Measurements from ENCODE around the gene IQCC.

Gene IQCC

GRCh38 chr1:32194984-32195383, 10.5 kb upstream of the IQCC start:
- Histone ChIP-seq H3K4me3 (ENCODE audit: low read depth in 1 of 5, low read length in 5 of 5) (no peak overlapping the region), H3K27me3 (ENCODE audit: control insufficient read depth in 5 of 5, insufficient read depth in 4 of 5, low read length in 5 of 5) (no peaks in the 10 kb centered on the region), H3K9ac (ENCODE audit: low read length in 5 of 5) (peak overlapping the region in 1 of 5 donors; percentile 4), H3K27ac (ENCODE audit: low read depth, low read length) (no peak overlapping the region), H3K4me1 (ENCODE audit: control insufficient read depth in 5 of 5, insufficient read depth in 5 of 5, low read length in 5 of 5) (peaks cover 0 to 12% (median 6%) of the 10 kb centered on the region in 5 donors), H3K36me3 (ENCODE audit: control insufficient read depth in 5 of 5, insufficient read depth in 5 of 5, low read length in 5 of 5) (peaks cover 16 to 87% (median 79%) of the 10 kb centered on the region in 5 donors), H3K9me3 (ENCODE audit: control insufficient read depth in 5 of 5, low read length in 5 of 5) (no peaks in the 10 kb centered on the region)

GRCh38 chr1:32195531-32195930, 9.9 kb upstream of the IQCC start:
- Histone ChIP-seq H3K9ac (ENCODE audit: low read length in 5 of 5) (no peak overlapping the region), H3K27me3 (ENCODE audit: control insufficient read depth in 5 of 5, insufficient read depth in 4 of 5, low read length in 5 of 5) (no peaks in the 10 kb centered on the region), H3K4me3 (ENCODE audit: low read depth in 1 of 5, low read length in 5 of 5) (no peak overlapping the region), H3K27ac (ENCODE audit: low read depth, low read length) (no peak overlapping the region), H3K36me3 (ENCODE audit: control insufficient read depth in 5 of 5, insufficient read depth in 5 of 5, low read length in 5 of 5) (peaks cover 14 to 82% (median 74%) of the 10 kb centered on the region in 5 donors), H3K9me3 (ENCODE audit: control insufficient read depth in 5 of 5, low read length in 5 of 5) (no peaks in the 10 kb centered on the region), H3K4me1 (ENCODE audit: control insufficient read depth in 5 of 5, insufficient read depth in 5 of 5, low read length in 5 of 5) (peaks cover 0 to 18% (median 12%) of the 10 kb centered on the region in 5 donors)

DNA sequence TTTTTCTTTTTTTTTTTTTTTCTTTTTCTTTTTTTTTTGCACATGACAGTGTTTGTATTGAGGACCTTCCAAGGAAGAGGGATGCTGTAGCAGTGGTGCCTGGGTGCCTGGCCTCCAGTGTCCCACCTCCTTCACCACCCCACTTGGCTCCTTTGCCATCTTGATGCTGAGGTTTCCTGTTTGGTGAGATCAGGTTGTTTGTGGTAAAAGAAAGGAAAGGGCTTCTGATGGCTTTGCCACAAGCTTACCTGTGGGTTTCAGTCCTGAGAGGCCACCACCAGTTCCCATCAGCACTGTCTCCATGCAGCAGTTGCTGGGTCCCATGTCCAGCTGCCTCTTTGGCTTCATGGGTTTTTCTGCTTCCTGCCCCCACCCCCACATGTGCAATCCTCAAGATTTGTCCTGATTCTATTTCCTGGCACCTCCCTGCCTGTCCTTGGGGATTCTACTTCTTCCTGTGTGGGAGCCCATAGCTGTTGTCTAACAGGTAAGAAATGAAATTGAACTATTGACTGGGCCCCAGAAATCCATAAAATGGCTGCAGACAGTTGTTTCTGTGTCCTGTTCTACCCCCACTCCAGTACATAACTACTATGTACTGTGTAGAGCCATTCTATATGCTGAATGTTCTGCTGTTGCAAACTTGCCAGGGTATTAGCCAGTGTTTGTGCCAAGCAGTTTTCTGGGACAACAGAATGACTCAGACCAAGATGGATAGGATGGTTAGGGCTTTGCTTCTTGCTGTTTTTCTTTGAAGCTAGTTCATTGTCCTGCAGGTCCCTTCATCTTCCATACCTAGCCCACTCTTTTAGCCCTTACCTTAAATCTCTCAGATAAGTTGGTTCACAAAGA, 9.3 kb upstream of the IQCC start:
- H3K27ac ChIP-seq (ENCODE audit: low read depth, low read length): no peak overlapping the region
- no peak overlapping the region for H3K4me3 ChIP-seq (ENCODE audit: low read depth in 1 of 5, low read length in 5 of 5)
- peaks cover 0 to 23% (median 18%) of the 10 kb centered on the region in 5 donors for H3K4me1 ChIP-seq (ENCODE audit: control insufficient read depth in 5 of 5, insufficient read depth in 5 of 5, low read length in 5 of 5)
- H3K9me3 ChIP-seq (ENCODE audit: control insufficient read depth in 5 of 5, low read length in 5 of 5): no peaks in the 10 kb centered on the region
- no peak overlapping the region for H3K9ac ChIP-seq (ENCODE audit: low read length in 5 of 5)
- H3K27me3 ChIP-seq (ENCODE audit: control insufficient read depth in 5 of 5, insufficient read depth in 4 of 5, low read length in 5 of 5): no peaks in the 10 kb centered on the region
- H3K36me3 ChIP-seq (ENCODE audit: control insufficient read depth in 5 of 5, insufficient read depth in 5 of 5, low read length in 5 of 5): peaks cover 14 to 75% (median 69%) of the 10 kb centered on the region in 5 donors

GRCh38 chr1:32197074-32197473, 8.4 kb upstream of the IQCC start:
- H3K27me3 ChIP-seq (ENCODE audit: control insufficient read depth in 5 of 5, insufficient read depth in 4 of 5, low read length in 5 of 5): peaks cover 0 to 2% (median 0%) of the 10 kb centered on the region in 5 donors
- H3K4me1 ChIP-seq (ENCODE audit: control insufficient read depth in 5 of 5, insufficient read depth in 5 of 5, low read length in 5 of 5): peaks cover 0 to 32% (median 27%) of the 10 kb centered on the region in 5 donors
- H3K9me3 ChIP-seq (ENCODE audit: control insufficient read depth in 5 of 5, low read length in 5 of 5): no peaks in the 10 kb centered on the region
- H3K36me3 ChIP-seq (ENCODE audit: control insufficient read depth in 5 of 5, insufficient read depth in 5 of 5, low read length in 5 of 5): peaks cover 11 to 66% (median 60%) of the 10 kb centered on the region in 5 donors
- no peak overlapping the region for H3K27ac ChIP-seq (ENCODE audit: low read depth, low read length)
- no peak overlapping the region for H3K4me3 ChIP-seq (ENCODE audit: low read depth in 1 of 5, low read length in 5 of 5)
- H3K9ac ChIP-seq (ENCODE audit: low read length in 5 of 5): no peak overlapping the region

DNA sequence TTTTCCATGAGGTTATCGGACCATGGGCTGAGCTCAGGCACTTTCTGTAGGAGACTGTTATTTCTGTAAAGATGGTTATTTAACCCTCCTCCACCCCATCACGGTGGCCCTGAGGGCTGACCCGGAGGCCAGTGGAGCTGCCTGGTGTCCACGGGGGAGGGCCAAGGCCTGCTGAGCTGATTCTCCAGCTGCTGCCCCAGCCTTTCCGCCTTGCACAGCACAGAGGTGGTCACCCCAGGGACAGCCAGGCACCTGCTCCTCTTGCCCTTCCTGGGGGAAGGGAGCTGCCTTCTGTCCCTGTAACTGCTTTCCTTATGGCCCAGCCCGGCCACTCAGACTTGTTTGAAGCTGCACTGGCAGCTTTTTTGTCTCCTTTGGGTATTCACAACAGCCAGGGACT, 7.6 kb upstream of the IQCC start:
- Histone ChIP-seq H3K9ac (ENCODE audit: low read length in 5 of 5) (no peak overlapping the region), H3K27ac (ENCODE audit: low read depth, low read length) (no peak overlapping the region), H3K36me3 (ENCODE audit: control insufficient read depth in 5 of 5, insufficient read depth in 5 of 5, low read length in 5 of 5) (peaks cover 10 to 58% (median 52%) of the 10 kb centered on the region in 5 donors), H3K4me1 (ENCODE audit: control insufficient read depth in 5 of 5, insufficient read depth in 5 of 5, low read length in 5 of 5) (peaks cover 0 to 33% (median 27%) of the 10 kb centered on the region in 5 donors), H3K27me3 (ENCODE audit: control insufficient read depth in 5 of 5, insufficient read depth in 4 of 5, low read length in 5 of 5) (peaks cover 0 to 2% (median 0%) of the 10 kb centered on the region in 5 donors), H3K4me3 (ENCODE audit: low read depth in 1 of 5, low read length in 5 of 5) (no peak overlapping the region), H3K9me3 (ENCODE audit: control insufficient read depth in 5 of 5, low read length in 5 of 5) (no peaks in the 10 kb centered on the region)

DNA sequence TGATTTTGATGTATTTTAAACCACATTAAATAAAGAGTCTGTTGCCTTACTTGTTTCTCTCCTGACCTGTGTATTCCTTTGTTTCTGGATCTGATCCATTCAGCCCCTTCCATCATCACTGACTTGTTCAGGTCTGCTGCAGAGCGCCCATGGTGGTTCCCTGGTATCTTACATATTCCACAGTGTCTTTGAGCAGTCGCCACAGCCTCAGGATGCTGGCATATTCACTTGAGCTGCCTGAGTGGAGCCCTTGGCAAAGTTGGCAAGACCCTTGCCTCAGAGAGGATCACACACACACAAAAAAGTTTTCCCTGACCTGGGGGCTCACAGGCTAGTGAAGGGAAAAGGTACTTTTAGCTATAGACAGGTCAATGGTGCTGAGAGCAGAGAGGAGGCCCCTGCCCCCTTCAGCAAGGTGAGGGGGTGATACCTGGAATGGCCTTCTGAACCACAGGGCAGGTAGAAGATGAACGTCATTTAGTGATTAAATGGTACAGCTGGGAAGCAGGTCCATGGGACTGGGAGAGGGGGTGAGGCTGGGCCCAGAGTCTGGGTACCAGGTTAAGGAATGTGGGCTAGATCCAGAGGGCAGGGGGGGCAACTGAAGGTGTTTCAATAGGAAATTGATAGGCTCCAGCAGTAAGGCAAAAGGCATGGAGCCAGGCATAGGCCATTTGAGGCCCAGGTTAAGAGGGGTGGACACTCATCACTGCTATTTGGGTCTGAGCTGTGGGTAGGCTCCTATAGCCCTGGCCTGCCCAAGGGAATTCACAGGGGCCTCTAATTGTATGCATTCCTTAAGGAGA, 7.0 kb upstream of the IQCC start:
- Histone ChIP-seq H3K4me1 (ENCODE audit: control insufficient read depth in 5 of 5, insufficient read depth in 5 of 5, low read length in 5 of 5) (peaks cover 0 to 33% (median 27%) of the 10 kb centered on the region in 5 donors), H3K27ac (ENCODE audit: low read depth, low read length) (no peak overlapping the region), H3K36me3 (ENCODE audit: control insufficient read depth in 5 of 5, insufficient read depth in 5 of 5, low read length in 5 of 5) (peaks cover 8 to 52% (median 46%) of the 10 kb centered on the region in 5 donors), H3K9me3 (ENCODE audit: control insufficient read depth in 5 of 5, low read length in 5 of 5) (no peaks in the 10 kb centered on the region), H3K9ac (ENCODE audit: low read length in 5 of 5) (no peak overlapping the region), H3K4me3 (ENCODE audit: low read depth in 1 of 5, low read length in 5 of 5) (no peak overlapping the region), H3K27me3 (ENCODE audit: control insufficient read depth in 5 of 5, insufficient read depth in 4 of 5, low read length in 5 of 5) (peaks cover 0 to 2% (median 0%) of the 10 kb centered on the region in 5 donors)

DNA sequence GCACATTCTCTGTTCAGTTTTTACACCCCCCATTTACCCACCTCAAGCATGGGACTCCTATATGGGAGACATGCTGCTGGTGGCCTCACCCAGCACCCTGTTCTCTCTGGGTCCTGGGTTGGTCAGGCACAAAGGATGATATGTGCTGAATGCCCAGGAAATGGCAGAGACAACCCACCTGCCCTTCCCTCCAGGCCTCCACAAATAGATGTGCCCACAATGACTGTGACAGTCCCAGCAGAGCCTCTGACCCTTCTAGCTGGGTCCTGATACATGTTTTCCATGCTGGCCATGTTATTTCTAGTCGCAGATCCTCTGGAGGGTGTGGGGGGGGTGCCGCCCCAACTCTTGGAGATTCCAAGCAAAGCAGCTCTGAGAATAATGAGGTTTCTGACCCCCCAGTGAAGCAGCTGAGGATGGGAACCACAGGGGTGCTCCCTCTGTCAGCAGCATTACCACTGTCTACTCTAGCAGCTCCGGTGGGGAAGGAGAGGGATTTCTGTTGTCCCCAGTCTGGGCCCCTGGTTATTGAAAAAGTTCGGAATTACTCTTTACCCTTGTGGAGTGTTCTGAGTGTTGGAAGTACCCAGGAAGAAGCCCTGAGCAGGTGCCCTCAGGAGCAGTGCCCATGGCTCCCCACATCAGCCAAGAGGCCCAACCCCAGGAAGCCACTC, 6.3 kb upstream of the IQCC start:
- H3K4me1 ChIP-seq (ENCODE audit: control insufficient read depth in 5 of 5, insufficient read depth in 5 of 5, low read length in 5 of 5): peaks cover 0 to 33% (median 27%) of the 10 kb centered on the region in 5 donors
- no peaks in the 10 kb centered on the region for H3K9me3 ChIP-seq (ENCODE audit: control insufficient read depth in 5 of 5, low read length in 5 of 5)
- peaks cover 0 to 2% (median 0%) of the 10 kb centered on the region in 5 donors for H3K27me3 ChIP-seq (ENCODE audit: control insufficient read depth in 5 of 5, insufficient read depth in 4 of 5, low read length in 5 of 5)
- no peak overlapping the region for H3K4me3 ChIP-seq (ENCODE audit: low read depth in 1 of 5, low read length in 5 of 5)
- no peak overlapping the region for H3K9ac ChIP-seq (ENCODE audit: low read length in 5 of 5)
- H3K27ac ChIP-seq (ENCODE audit: low read depth, low read length): no peak overlapping the region
- peaks cover 8 to 45% (median 40%) of the 10 kb centered on the region in 5 donors for H3K36me3 ChIP-seq (ENCODE audit: control insufficient read depth in 5 of 5, insufficient read depth in 5 of 5, low read length in 5 of 5)

DNA sequence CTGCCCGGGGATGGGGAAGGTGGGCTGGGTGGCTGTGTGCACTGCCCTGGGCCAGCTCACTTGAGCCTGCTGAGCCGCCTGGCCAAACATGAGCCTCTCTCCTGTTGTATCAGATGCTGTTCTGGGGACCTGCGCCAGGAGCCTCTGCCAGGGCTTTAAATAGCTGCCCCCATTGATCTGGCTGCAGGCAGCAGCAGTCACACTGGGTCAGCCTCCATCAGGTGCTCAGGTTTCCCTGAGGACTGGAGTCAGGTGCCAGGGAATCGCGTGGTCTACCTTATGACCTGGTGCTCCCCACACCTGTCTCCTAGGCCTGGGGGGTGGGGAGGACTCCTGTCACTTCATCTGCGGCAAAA, 5.8 kb upstream of the IQCC start:
- Histone ChIP-seq H3K27me3 (ENCODE audit: control insufficient read depth in 5 of 5, insufficient read depth in 4 of 5, low read length in 5 of 5) (peaks cover 0 to 2% (median 0%) of the 10 kb centered on the region in 5 donors), H3K27ac (ENCODE audit: low read depth, low read length) (no peak overlapping the region), H3K9me3 (ENCODE audit: control insufficient read depth in 5 of 5, low read length in 5 of 5) (no peaks in the 10 kb centered on the region), H3K4me3 (ENCODE audit: low read depth in 1 of 5, low read length in 5 of 5) (peak overlapping the region in 4 of 5 donors; percentile 67 to 83 (median 79)), H3K36me3 (ENCODE audit: control insufficient read depth in 5 of 5, insufficient read depth in 5 of 5, low read length in 5 of 5) (peaks cover 8 to 40% (median 35%) of the 10 kb centered on the region in 5 donors), H3K9ac (ENCODE audit: low read length in 5 of 5) (peak overlapping the region in 1 of 5 donors; percentile 54), H3K4me1 (ENCODE audit: control insufficient read depth in 5 of 5, insufficient read depth in 5 of 5, low read length in 5 of 5) (peaks cover 0 to 35% (median 29%) of the 10 kb centered on the region in 5 donors)

DNA sequence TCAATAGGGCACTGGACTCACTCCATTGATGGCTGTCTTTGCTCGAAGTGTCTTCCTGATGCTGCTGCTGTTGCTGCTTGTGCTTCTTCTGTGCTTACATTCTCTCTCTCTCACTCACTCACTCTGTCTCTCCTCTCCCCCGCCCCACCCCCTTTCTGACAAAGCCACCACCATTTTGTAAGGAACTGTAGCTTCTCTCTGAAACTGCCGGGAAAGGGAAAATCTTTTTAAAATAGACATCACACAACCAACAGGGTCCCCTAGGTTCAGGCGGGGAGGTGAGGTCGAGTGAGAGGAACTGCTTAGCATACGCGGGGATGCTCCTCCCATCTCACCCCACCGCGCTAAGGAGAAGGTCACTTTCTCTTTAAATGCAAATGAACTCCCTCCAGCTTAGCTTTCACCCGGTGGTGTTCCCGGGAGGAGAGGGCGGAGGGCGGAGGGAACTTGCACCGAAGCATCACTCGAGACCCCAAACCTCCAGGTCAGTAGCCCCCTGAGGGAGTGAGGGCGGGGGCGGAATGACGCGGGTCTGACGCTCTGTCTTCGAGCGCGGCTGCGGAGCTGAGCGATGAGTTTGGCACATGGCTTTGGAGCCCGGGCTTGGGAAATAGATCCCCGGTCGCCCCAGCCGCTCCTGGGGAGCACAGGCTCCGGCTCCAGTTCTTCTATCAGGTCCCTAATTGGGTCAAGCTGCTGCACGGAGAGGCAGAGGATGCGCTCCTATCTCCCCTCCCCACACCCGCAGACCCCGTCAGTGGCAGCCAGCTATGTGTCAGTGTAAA, 5.1 kb upstream of the IQCC start, which contains the start of gene CCDC28B:
TSS of gene CCDC28B (plus strand) at position 370 of the 785 bp plus-strand sequence. CDS start 1,341 bp downstream, outside the sequence.
- no peaks in the 10 kb centered on the region for H3K9me3 ChIP-seq (ENCODE audit: control insufficient read depth in 5 of 5, low read length in 5 of 5)
- peaks cover 0 to 41% (median 36%) of the 10 kb centered on the region in 5 donors for H3K4me1 ChIP-seq (ENCODE audit: control insufficient read depth in 5 of 5, insufficient read depth in 5 of 5, low read length in 5 of 5)
- peak within 1 kb of the TSS; percentile 67 to 83 (median 77) for H3K4me3 ChIP-seq (ENCODE audit: low read depth in 1 of 5, low read length in 5 of 5)
- H3K36me3 ChIP-seq (ENCODE audit: control insufficient read depth in 5 of 5, insufficient read depth in 5 of 5, low read length in 5 of 5): peaks cover 5 to 33% (median 28%) of the 10 kb centered on the region in 5 donors
- peak within 1 kb of the TSS in 3 of 5 donors; percentile 64 to 68 (median 67) for H3K9ac ChIP-seq (ENCODE audit: low read length in 5 of 5)
- H3K27ac ChIP-seq (ENCODE audit: low read depth, low read length): peak within 1 kb of the TSS; percentile 62
- H3K27me3 ChIP-seq (ENCODE audit: control insufficient read depth in 5 of 5, insufficient read depth in 4 of 5, low read length in 5 of 5): peaks cover 0 to 2% (median 0%) of the 10 kb centered on the region in 5 donors

Data from subcutaneous abdominal adipose tissue (tissue), 5 donors.